Femur (tissue), 1 donor: ENCODE measurements around the gene RELA.
"Not testable (repeated sequence)": the region's sequence is repeated elsewhere in the genome, so short reads cannot be mapped to it uniquely, and the experiment has no call there.

Source experiments
- DNase-seq: peaks from one replicate; pipeline ENCODE4 v3.0.0-alpha.2; 2017

RELA gene

GRCh38 chr11:65646958-65647701 is 15.6 kb downstream of the RELA start:
- DNase-seq: peak; percentile 40

GRCh38 chr11:65646288-65646957 is 16.3 kb downstream of the RELA start:
- no peak for DNase-seq

GRCh38 chr11:65645710-65646109 is 17.0 kb downstream of the RELA start:
- no peak for DNase-seq

- DNase-seq: no peak
Observed at GRCh38 chr11:65644837-65645236, 17.9 kb downstream of the RELA start.

- no peak for DNase-seq
Observed at GRCh38 chr11:65643971-65644370, 18.7 kb downstream of the RELA start.

- DNase-seq: no peak
Observed at GRCh38 chr11:65642014-65642671, 20.6 kb downstream of the RELA start.

- DNase-seq: no peak
Observed at GRCh38 chr11:65641297-65642013, 21.3 kb downstream of the RELA start.

GRCh38 chr11:65640483-65641296 is 22.0 kb downstream of the RELA start:
- DNase-seq: peak; percentile 80

- DNase-seq: peak; percentile 69
Observed at GRCh38 chr11:65639623-65640482, 22.9 kb downstream of the RELA start.

- not testable (repeated sequence) for DNase-seq
Observed at GRCh38 chr11:65639228-65639597, 23.5 kb downstream of the RELA start.

GRCh38 chr11:65637794-65638419 is 24.8 kb downstream of the RELA start, which contains the start of gene SIPA1:
Gene SIPA1 (plus strand): TSS chr11:65638101. CDS start chr11:65640922, 2,821 bp downstream.
- peak; percentile 87 for DNase-seq

GRCh38 chr11:65637032-65637557 is 25.6 kb downstream of the RELA start:
- DNase-seq: no peak

GRCh38 chr11:65636108-65637031 is 26.3 kb downstream of the RELA start:
- DNase-seq: no peak

GRCh38 chr11:65634905-65635731 is 27.6 kb downstream of the RELA start:
- no peak for DNase-seq

- DNase-seq: no peak
Observed at GRCh38 chr11:65634440-65634839, 28.3 kb downstream of the RELA start.

- DNase-seq: no peak
Observed at GRCh38 chr11:65634109-65634436, 28.6 kb downstream of the RELA start.

- DNase-seq: no peak
Observed at GRCh38 chr11:65633390-65634108, 29.2 kb downstream of the RELA start.

- no peak for DNase-seq
Observed at GRCh38 chr11:65630215-65630614, 32.5 kb downstream of the RELA start.
